ENCODE results near the gene GIMAP4. TPM values are rescaled to one million over a fixed set of nuclear protein-coding genes. Genes with fewer than 3 reads are reported as not detected.

Gene GIMAP4
- total RNA-seq, 2 donors from 2014 or later, result 8.2 to 13.0 TPM

GRCh38 chr7:150566572-150566971 is 618 bp upstream of the GIMAP4 start:
- H3K27me3 ChIP-seq, result no peaks in the 10 kb centered on the region
- no peaks in the 10 kb centered on the region for H3K4me1 ChIP-seq
- WGBS, 2 donors, result 84 to 94% methylated on average over 1 of the region's 1 CpG
- H3K27ac ChIP-seq, result no peak overlapping the region
- ATAC-seq (no peak), DNase-seq (no peak)
- TF ChIP-seq POLR2A (IDR thresholded peaks at IDR 0.05) (no peak), CTCF (IDR thresholded peaks at IDR 0.05) (no peak)
- no peaks in the 10 kb centered on the region for H3K36me3 ChIP-seq (replicated peaks in 1 of 2; ENCODE audit: insufficient read depth in 1 of 2, low read depth in 2 of 2)
- H3K4me3 ChIP-seq, result no peak overlapping the region
- H3K9me3 ChIP-seq, result no peaks in the 10 kb centered on the region
- intact Hi-C loops (cut with DNase I), result no loop called here

GRCh38 chr7:150567871-150568301 is 696 bp downstream of the GIMAP4 start:
- Histone ChIP-seq H3K4me1 (no peaks in the 10 kb centered on the region), H3K27me3 (no peaks in the 10 kb centered on the region), H3K9me3 (no peaks in the 10 kb centered on the region), H3K4me3 (no peak overlapping the region), H3K36me3 (replicated peaks in 1 of 2; ENCODE audit: insufficient read depth in 1 of 2, low read depth in 2 of 2) (no peaks in the 10 kb centered on the region), H3K27ac (peak overlapping the region in 1 of 4 donors; percentile 39)
- WGBS, 2 donors, result 33 to 38% methylated on average over 3 of the region's 3 CpGs
- intact Hi-C loops (cut with DNase I), result no loop called here
- no peak for TF ChIP-seq CTCF (IDR thresholded peaks at IDR 0.05)
- no peak for TF ChIP-seq POLR2A (IDR thresholded peaks at IDR 0.05)
- no peak for DNase-seq
- no peak for ATAC-seq

GRCh38 chr7:150568714-150569113 is 1.5 kb downstream of the GIMAP4 start:
- Histone ChIP-seq H3K27me3 (no peaks in the 10 kb centered on the region), H3K4me1 (no peaks in the 10 kb centered on the region), H3K4me3 (no peak overlapping the region), H3K36me3 (replicated peaks in 1 of 2; ENCODE audit: insufficient read depth in 1 of 2, low read depth in 2 of 2) (no peaks in the 10 kb centered on the region), H3K27ac (peak overlapping the region in 1 of 4 donors; percentile 39), H3K9me3 (no peaks in the 10 kb centered on the region)
- 74 to 77% methylated on average over 2 of the region's 2 CpGs for WGBS, 2 donors
- TF ChIP-seq CTCF (IDR thresholded peaks at IDR 0.05) (no peak), POLR2A (IDR thresholded peaks at IDR 0.05) (no peak)
- ATAC-seq (no peak), DNase-seq (no peak)
- intact Hi-C loops (cut with DNase I), result no loop called here

- Histone ChIP-seq H3K9me3 (no peaks in the 10 kb centered on the region), H3K4me3 (no peak overlapping the region), H3K4me1 (no peaks in the 10 kb centered on the region), H3K36me3 (replicated peaks in 1 of 2; ENCODE audit: insufficient read depth in 1 of 2, low read depth in 2 of 2) (no peaks in the 10 kb centered on the region), H3K27ac (peak overlapping the region in 1 of 4 donors; percentile 39), H3K27me3 (no peaks in the 10 kb centered on the region)
- ATAC-seq (no peak), DNase-seq (no peak)
- WGBS, 2 donors, result 50 to 63% methylated on average over 7 of the region's 7 CpGs
- intact Hi-C loops (cut with DNase I), result no loop called here
- TF ChIP-seq CTCF (IDR thresholded peaks at IDR 0.05) (no peak), POLR2A (IDR thresholded peaks at IDR 0.05) (no peak)
Measured at GRCh38 chr7:150569245-150569955, 2.2 kb downstream of the GIMAP4 start.

All from body of pancreas (tissue), 4 donors.